GM23338 (cell line): ENCODE results near the gene RASSF7. TPM values are rescaled to one million over a fixed set of nuclear protein-coding genes. Genes with fewer than 3 reads are reported as not detected.

Experiments
- ATAC-seq: fragments of 200-7000 bp; cut with Tn5 transposase; 3 replicates; pipeline ENCODE4 v1.9.1; 2020
- DNase-seq: peaks from one replicate; pipeline ENCODE4 v3.0.0-alpha.2; 2015; ENCODE audit warnings: low spot score
- H2AFZ ChIP-seq: fragments of 200-600 bp; sonication (generic); 2 replicates; pipeline ENCODE4 v1.8.0; 2016; ENCODE audit warnings: antibody characterized with exemption, mild to moderate bottlenecking, moderate library complexity
- H3F3A ChIP-seq: fragments of 200-600 bp; sonication (generic); replicated peaks from 2 replicates; pipeline ENCODE4 v1.8.0; 2017; ENCODE audit warnings: antibody characterized with exemption, mixed run types, low read depth
- H3K27ac ChIP-seq: fragments of 200-600 bp; sonication (generic); 2 replicates; pipeline ENCODE4 v1.6.1; 2016; ENCODE audit warnings: low read depth
- H3K27me3 ChIP-seq: fragments of 200-600 bp; sonication (generic); 2 replicates; pipeline ENCODE4 v1.8.0; 2016; ENCODE audit warnings: mild to moderate bottlenecking, mixed run types, moderate library complexity; ENCODE audit not compliant: insufficient read depth
- H3K36me3 ChIP-seq: fragments of 200-600 bp; sonication (generic); 2 replicates; pipeline ENCODE4 v1.8.0; 2016; ENCODE audit warnings: mild to moderate bottlenecking; ENCODE audit not compliant: insufficient read depth
- H3K4me1 ChIP-seq: fragments of 200-600 bp; sonication (generic); 2 replicates; pipeline ENCODE4 v1.8.0; 2016; ENCODE audit warnings: mild to moderate bottlenecking, moderate library complexity; ENCODE audit not compliant: insufficient read depth
- H3K4me2 ChIP-seq: fragments of 200-600 bp; sonication (generic); 2 replicates; pipeline ENCODE4 v1.7.1; 2017; ENCODE audit warnings: mixed run types
- H3K4me3 ChIP-seq: fragments of 200-600 bp; sonication (generic); 2 replicates; pipeline ENCODE4 v1.6.1; 2016; ENCODE audit warnings: mixed run types
- H3K79me2 ChIP-seq: fragments of 200-600 bp; sonication (generic); replicated peaks from 2 replicates; pipeline ENCODE4 v1.8.0; 2017; ENCODE audit warnings: mild to moderate bottlenecking; ENCODE audit not compliant: insufficient read depth
- H3K9me2 ChIP-seq: fragments of 200-600 bp; sonication (generic); 2 replicates; pipeline ENCODE4 v1.8.0; 2017; ENCODE audit not compliant: insufficient read depth
- H4K20me1 ChIP-seq: fragments of 200-600 bp; sonication (generic); replicated peaks from 2 replicates; pipeline ENCODE4 v1.8.0; 2017; ENCODE audit warnings: mild to moderate bottlenecking; ENCODE audit not compliant: insufficient read depth
- H3K27ac Mint-ChIP-seq: 2 replicates; pipeline ENCODE4 v1.8.0; 2020; ENCODE audit warnings: inconsistent platforms, mild to moderate bottlenecking, moderate library complexity, mixed read lengths
- H3K27me3 Mint-ChIP-seq: 3 replicates; pipeline ENCODE4 v1.8.0; 2022; ENCODE audit warnings: low read depth, mild to moderate bottlenecking, moderate library complexity, mixed read lengths, inconsistent platforms; ENCODE audit not compliant: insufficient read depth, poor library complexity
- H3K36me3 Mint-ChIP-seq: 3 replicates; pipeline ENCODE4 v1.8.0; 2021; ENCODE audit warnings: low read depth, mild to moderate bottlenecking, inconsistent platforms, moderate library complexity, mixed read lengths
- H3K4me1 Mint-ChIP-seq: 3 replicates; pipeline ENCODE4 v1.8.0; 2020; ENCODE audit warnings: mild to moderate bottlenecking, inconsistent platforms, mixed read lengths
- H3K4me3 Mint-ChIP-seq: 3 replicates; pipeline ENCODE4 v1.8.0; 2021; ENCODE audit warnings: moderate library complexity, mild to moderate bottlenecking, inconsistent platforms, mixed read lengths
- H3K9me3 Mint-ChIP-seq: 3 replicates; pipeline ENCODE4 v1.8.0; 2020; ENCODE audit warnings: moderate library complexity, mild to moderate bottlenecking, inconsistent platforms, mixed read lengths
- CREB1 ChIP-seq: fragments of 250-450 bp; sonication (Bioruptor Pico); IDR thresholded peaks from 2 replicates; pipeline ENCODE4 v1.5.0; 2020; ENCODE audit warnings: low read depth, mild to moderate bottlenecking, moderate library complexity
- EZH2 ChIP-seq: fragments of 200-600 bp; sonication (generic); IDR thresholded peaks from one replicate; pipeline ENCODE4 v1.8.0; 2017; ENCODE audit warnings: antibody characterized with exemption, mild to moderate bottlenecking, low read depth; ENCODE audit not compliant: unreplicated experiment
- EZH2phosphoT487 ChIP-seq: fragments of 200-600 bp; sonication (generic); IDR thresholded peaks from one replicate; pipeline ENCODE4 v1.8.1; 2018; ENCODE audit warnings: antibody characterized with exemption; ENCODE audit not compliant: unreplicated experiment
- JUNB ChIP-seq: IDR thresholded peaks from one replicate; pipeline ENCODE4 v1.6.1; 2016; ENCODE audit warnings: antibody characterized with exemption; ENCODE audit not compliant: unreplicated experiment
- NANOG ChIP-seq: IDR thresholded peaks from 2 replicates; pipeline ENCODE4 v1.6.1; 2016; ENCODE audit warnings: antibody characterized with exemption, borderline replicate concordance
- POLR2AphosphoS5 ChIP-seq: IDR thresholded peaks from 2 replicates; pipeline ENCODE4 v1.6.1; 2016; ENCODE audit warnings: antibody characterized with exemption, low read depth
- STAT1 ChIP-seq: IDR thresholded peaks from one replicate; pipeline ENCODE4 v1.6.1; 2016; ENCODE audit warnings: antibody characterized with exemption; ENCODE audit not compliant: unreplicated experiment
- ZNF114 ChIP-seq: fragments of 250-450 bp; sonication (Bioruptor Pico); IDR thresholded peaks from 2 replicates; pipeline ENCODE4 v1.5.0; 2020; ENCODE audit warnings: mild to moderate bottlenecking, moderate library complexity
- ZNF331 ChIP-seq: fragments of 250-450 bp; sonication (Bioruptor Pico); IDR thresholded peaks from 2 replicates; pipeline ENCODE4 v1.5.0; 2020; ENCODE audit warnings: low read depth, mild to moderate bottlenecking, moderate library complexity
- polyA plus RNA-seq: library from polyadenylated mRNA; unstranded; fragments of >200 nt; fragmentation: Nextera tagmentation; extraction: Ambion mirVana; gene quantifications from 2 replicates; pipeline ENCODE4 v1.2.1, GENCODE V29; 2016
- total RNA-seq: library from RNA; depleted of rRNA; stranded (reverse); fragments of >200 nt; shearing (Covaris generic); gene quantifications from 2 replicates; pipeline ENCODE4 v1.2.3, GENCODE V29; 2014
- TF ChIP-seq, protein P1 (sequence below): IDR thresholded peaks from 2 replicates; pipeline ENCODE4 v1.6.1; 2016; ENCODE audit warnings: antibody characterized with exemption
- TF ChIP-seq, protein P2 (sequence below), 2 experiments: fragments of 200-600 bp in 1 of 2; sonication (generic) in 1 of 2; conservative IDR thresholded peaks; 2 replicates each; pipeline versions ENCODE4 v1.5.1 to v1.6.1; 2016 to 2017; ENCODE audit warnings: antibody characterized with exemption in 2 of 2, low read depth in 2 of 2, mild to moderate bottlenecking in 2 of 2, moderate library complexity in 1 of 2
- TF ChIP-seq, protein P3 (sequence below): fragments of 250-450 bp; sonication (Bioruptor Pico); IDR thresholded peaks from 2 replicates; pipeline ENCODE4 v1.5.0; 2020; ENCODE audit warnings: mild to moderate bottlenecking, moderate library complexity
- TF ChIP-seq, protein P4 (sequence below): IDR thresholded peaks from one replicate; pipeline ENCODE4 v1.6.1; 2018; ENCODE audit warnings: antibody characterized with exemption; ENCODE audit not compliant: unreplicated experiment

Gene RASSF7
- total and polyA plus RNA-seq, 2 experiments from 2014 or later: 39.6 to 64.8 TPM

DNA sequence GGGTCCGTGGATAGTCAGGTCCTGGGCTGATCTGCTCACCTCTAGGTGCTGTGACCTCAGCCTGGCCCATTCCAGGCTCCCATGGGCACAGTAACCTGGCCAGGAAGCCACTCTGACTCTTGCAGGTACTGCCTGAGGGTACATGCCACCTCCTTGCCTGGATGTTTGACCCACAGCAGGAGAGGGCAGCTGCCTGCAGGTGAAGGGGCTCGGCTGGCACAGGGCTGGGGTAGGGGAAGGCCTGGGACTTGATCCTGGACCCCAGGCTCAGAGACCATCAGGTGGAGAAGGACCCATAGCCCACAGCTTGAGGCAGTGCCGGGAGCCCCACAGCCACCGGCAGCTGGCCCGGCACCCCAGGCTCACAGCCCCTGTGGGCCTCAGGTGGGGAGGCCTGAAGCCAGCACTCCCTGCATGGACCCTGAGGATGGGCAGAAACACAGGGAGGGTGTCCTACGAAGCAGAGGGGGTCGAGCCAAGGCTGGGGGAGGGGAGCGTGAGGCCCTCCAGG is 20.7 kb upstream of the RASSF7 start:
- no peak overlapping the region for H3K4me3 ChIP-seq
- H3K27me3 ChIP-seq: peaks cover 17% of the 10 kb centered on the region; the same call in 1 of the 2 replicates
- peaks cover 5% of the 10 kb centered on the region for H3K36me3 Mint-ChIP-seq
- no peak overlapping the region for H2AFZ ChIP-seq
- H3K4me1 Mint-ChIP-seq: peaks cover 3% of the 10 kb centered on the region; the same call in 2 of the 3 replicates
- H3K9me3 Mint-ChIP-seq: peaks cover 2% of the 10 kb centered on the region; the same call in 2 of the 3 replicates
- no peak overlapping the region for H3K4me3 Mint-ChIP-seq
- no peaks in the 10 kb centered on the region for H3K36me3 ChIP-seq
- no peaks in the 10 kb centered on the region for H4K20me1 ChIP-seq
- TF ChIP-seq CREB1 (CRISPR knock-in tag) (no peak), EZH2 (no peak), STAT1 (no peak), POLR2AphosphoS5 (no peak), ZNF114 (no peak), JUNB (no peak), EZH2phosphoT487 (no peak), NANOG (no peak), ZNF331 (CRISPR knock-in tag) (no peak)
- TF ChIP-seq, protein P1, sequence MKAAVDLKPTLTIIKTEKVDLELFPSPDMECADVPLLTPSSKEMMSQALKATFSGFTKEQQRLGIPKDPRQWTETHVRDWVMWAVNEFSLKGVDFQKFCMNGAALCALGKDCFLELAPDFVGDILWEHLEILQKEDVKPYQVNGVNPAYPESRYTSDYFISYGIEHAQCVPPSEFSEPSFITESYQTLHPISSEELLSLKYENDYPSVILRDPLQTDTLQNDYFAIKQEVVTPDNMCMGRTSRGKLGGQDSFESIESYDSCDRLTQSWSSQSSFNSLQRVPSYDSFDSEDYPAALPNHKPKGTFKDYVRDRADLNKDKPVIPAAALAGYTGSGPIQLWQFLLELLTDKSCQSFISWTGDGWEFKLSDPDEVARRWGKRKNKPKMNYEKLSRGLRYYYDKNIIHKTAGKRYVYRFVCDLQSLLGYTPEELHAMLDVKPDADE: no peak
- TF ChIP-seq, protein P2, sequence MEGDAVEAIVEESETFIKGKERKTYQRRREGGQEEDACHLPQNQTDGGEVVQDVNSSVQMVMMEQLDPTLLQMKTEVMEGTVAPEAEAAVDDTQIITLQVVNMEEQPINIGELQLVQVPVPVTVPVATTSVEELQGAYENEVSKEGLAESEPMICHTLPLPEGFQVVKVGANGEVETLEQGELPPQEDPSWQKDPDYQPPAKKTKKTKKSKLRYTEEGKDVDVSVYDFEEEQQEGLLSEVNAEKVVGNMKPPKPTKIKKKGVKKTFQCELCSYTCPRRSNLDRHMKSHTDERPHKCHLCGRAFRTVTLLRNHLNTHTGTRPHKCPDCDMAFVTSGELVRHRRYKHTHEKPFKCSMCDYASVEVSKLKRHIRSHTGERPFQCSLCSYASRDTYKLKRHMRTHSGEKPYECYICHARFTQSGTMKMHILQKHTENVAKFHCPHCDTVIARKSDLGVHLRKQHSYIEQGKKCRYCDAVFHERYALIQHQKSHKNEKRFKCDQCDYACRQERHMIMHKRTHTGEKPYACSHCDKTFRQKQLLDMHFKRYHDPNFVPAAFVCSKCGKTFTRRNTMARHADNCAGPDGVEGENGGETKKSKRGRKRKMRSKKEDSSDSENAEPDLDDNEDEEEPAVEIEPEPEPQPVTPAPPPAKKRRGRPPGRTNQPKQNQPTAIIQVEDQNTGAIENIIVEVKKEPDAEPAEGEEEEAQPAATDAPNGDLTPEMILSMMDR (conservative IDR thresholded peaks at IDR 0.05; ENCODE audit: low read depth in 2 of 2): no peak
- TF ChIP-seq, protein P3, sequence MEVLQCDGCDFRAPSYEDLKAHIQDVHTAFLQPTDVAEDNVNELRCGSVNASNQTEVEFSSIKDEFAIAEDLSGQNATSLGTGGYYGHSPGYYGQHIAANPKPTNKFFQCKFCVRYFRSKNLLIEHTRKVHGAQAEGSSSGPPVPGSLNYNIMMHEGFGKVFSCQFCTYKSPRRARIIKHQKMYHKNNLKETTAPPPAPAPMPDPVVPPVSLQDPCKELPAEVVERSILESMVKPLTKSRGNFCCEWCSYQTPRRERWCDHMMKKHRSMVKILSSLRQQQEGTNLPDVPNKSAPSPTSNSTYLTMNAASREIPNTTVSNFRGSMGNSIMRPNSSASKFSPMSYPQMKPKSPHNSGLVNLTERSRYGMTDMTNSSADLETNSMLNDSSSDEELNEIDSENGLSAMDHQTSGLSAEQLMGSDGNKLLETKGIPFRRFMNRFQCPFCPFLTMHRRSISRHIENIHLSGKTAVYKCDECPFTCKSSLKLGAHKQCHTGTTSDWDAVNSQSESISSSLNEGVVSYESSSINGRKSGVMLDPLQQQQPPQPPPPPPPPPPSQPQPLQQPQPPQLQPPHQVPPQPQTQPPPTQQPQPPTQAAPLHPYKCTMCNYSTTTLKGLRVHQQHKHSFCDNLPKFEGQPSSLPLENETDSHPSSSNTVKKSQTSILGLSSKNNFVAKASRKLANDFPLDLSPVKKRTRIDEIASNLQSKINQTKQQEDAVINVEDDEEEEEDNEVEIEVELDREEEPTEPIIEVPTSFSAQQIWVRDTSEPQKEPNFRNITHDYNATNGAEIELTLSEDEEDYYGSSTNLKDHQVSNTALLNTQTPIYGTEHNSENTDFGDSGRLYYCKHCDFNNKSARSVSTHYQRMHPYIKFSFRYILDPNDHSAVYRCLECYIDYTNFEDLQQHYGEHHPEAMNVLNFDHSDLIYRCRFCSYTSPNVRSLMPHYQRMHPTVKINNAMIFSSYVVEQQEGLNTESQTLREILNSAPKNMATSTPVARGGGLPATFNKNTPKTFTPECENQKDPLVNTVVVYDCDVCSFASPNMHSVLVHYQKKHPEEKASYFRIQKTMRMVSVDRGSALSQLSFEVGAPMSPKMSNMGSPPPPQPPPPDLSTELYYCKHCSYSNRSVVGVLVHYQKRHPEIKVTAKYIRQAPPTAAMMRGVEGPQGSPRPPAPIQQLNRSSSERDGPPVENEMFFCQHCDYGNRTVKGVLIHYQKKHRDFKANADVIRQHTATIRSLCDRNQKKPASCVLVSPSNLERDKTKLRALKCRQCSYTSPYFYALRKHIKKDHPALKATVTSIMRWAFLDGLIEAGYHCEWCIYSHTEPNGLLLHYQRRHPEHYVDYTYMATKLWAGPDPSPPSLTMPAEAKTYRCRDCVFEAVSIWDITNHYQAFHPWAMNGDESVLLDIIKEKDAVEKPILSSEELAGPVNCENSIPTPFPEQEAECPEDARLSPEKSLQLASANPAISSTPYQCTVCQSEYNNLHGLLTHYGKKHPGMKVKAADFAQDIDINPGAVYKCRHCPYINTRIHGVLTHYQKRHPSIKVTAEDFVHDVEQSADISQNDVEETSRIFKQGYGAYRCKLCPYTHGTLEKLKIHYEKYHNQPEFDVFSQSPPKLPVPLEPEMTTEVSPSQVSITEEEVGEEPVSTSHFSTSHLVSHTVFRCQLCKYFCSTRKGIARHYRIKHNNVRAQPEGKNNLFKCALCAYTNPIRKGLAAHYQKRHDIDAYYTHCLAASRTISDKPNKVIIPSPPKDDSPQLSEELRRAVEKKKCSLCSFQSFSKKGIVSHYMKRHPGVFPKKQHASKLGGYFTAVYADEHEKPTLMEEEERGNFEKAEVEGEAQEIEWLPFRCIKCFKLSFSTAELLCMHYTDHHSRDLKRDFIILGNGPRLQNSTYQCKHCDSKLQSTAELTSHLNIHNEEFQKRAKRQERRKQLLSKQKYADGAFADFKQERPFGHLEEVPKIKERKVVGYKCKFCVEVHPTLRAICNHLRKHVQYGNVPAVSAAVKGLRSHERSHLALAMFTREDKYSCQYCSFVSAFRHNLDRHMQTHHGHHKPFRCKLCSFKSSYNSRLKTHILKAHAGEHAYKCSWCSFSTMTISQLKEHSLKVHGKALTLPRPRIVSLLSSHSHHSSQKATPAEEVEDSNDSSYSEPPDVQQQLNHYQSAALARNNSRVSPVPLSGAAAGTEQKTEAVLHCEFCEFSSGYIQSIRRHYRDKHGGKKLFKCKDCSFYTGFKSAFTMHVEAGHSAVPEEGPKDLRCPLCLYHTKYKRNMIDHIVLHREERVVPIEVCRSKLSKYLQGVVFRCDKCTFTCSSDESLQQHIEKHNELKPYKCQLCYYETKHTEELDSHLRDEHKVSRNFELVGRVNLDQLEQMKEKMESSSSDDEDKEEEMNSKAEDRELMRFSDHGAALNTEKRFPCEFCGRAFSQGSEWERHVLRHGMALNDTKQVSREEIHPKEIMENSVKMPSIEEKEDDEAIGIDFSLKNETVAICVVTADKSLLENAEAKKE (CRISPR knock-in tag): no peak
- TF ChIP-seq, protein P4, sequence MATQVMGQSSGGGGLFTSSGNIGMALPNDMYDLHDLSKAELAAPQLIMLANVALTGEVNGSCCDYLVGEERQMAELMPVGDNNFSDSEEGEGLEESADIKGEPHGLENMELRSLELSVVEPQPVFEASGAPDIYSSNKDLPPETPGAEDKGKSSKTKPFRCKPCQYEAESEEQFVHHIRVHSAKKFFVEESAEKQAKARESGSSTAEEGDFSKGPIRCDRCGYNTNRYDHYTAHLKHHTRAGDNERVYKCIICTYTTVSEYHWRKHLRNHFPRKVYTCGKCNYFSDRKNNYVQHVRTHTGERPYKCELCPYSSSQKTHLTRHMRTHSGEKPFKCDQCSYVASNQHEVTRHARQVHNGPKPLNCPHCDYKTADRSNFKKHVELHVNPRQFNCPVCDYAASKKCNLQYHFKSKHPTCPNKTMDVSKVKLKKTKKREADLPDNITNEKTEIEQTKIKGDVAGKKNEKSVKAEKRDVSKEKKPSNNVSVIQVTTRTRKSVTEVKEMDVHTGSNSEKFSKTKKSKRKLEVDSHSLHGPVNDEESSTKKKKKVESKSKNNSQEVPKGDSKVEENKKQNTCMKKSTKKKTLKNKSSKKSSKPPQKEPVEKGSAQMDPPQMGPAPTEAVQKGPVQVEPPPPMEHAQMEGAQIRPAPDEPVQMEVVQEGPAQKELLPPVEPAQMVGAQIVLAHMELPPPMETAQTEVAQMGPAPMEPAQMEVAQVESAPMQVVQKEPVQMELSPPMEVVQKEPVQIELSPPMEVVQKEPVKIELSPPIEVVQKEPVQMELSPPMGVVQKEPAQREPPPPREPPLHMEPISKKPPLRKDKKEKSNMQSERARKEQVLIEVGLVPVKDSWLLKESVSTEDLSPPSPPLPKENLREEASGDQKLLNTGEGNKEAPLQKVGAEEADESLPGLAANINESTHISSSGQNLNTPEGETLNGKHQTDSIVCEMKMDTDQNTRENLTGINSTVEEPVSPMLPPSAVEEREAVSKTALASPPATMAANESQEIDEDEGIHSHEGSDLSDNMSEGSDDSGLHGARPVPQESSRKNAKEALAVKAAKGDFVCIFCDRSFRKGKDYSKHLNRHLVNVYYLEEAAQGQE: no peak
- no peaks in the 10 kb centered on the region for H3K9me2 ChIP-seq
- no peaks in the 10 kb centered on the region for H3K79me2 ChIP-seq
- peaks cover 23% of the 10 kb centered on the region for H3K27me3 Mint-ChIP-seq
- DNase-seq: no peak
- peaks cover 11% of the 10 kb centered on the region for H3F3A ChIP-seq
- H3K4me1 ChIP-seq: no peaks in the 10 kb centered on the region; the same call in 1 of the 2 replicates
- ATAC-seq: no peak
- no peak overlapping the region for H3K27ac Mint-ChIP-seq
- no peak overlapping the region for H3K4me2 ChIP-seq
- H3K27ac ChIP-seq: no peak overlapping the region
